Neural cell (in vitro differentiated cells): ENCODE measurements around the gene SMAGP. TPM values are rescaled to one million over a fixed set of nuclear protein-coding genes. Genes with fewer than 3 reads are reported as not detected.
"Not testable (repeated sequence)": the region's sequence is repeated elsewhere in the genome, so short reads cannot be mapped to it uniquely, and the experiment has no call there.

Source experiments
- H2AFZ ChIP-seq: fragments of 200-600, 300-800 bp; sonication (generic), shearing (Covaris generic); 2 replicates; pipeline ENCODE4 v1.6.0; 2014; ENCODE audit warnings: low read depth, mild to moderate bottlenecking, antibody characterized with exemption, low read length, moderate library complexity
- H3F3A ChIP-seq: fragments of 200-600 bp; shearing (Covaris generic); 2 replicates; pipeline ENCODE4 v1.6.1; 2016; ENCODE audit warnings: mild to moderate bottlenecking, moderate library complexity, mixed read lengths, antibody characterized with exemption, low read length; ENCODE audit not compliant: insufficient read depth, poor library complexity, severe bottlenecking
- H3K27ac ChIP-seq: fragments of 200-600, 300-800 bp; sonication (generic), shearing (Covaris generic); 2 replicates; pipeline ENCODE4 v1.5.1; 2014; ENCODE audit warnings: mild to moderate bottlenecking, low read length, moderate library complexity
- H3K27me3 ChIP-seq: fragments of 300-800, 200-600 bp; sonication (generic), shearing (Covaris generic); 2 replicates; pipeline ENCODE4 v1.6.0; 2014; ENCODE audit warnings: mild to moderate bottlenecking, low read depth, low read length, moderate library complexity; ENCODE audit not compliant: insufficient read depth
- H3K36me3 ChIP-seq: fragments of 300-800, 200-600 bp; sonication (generic), shearing (Covaris generic); 2 replicates; pipeline ENCODE4 v1.5.1; 2014; ENCODE audit warnings: mild to moderate bottlenecking, antibody characterized with exemption, low read length, moderate library complexity; ENCODE audit not compliant: insufficient read depth
- H3K4me2 ChIP-seq: fragments of 300-800, 200-600 bp; sonication (generic), shearing (Covaris generic); 2 replicates; pipeline ENCODE4 v1.6.0; 2014; ENCODE audit warnings: mild to moderate bottlenecking, low read length
- H3K4me3 ChIP-seq: fragments of 300-800, 200-600 bp; sonication (generic), shearing (Covaris generic); 2 replicates; pipeline ENCODE4 v1.5.1; 2014; ENCODE audit warnings: mild to moderate bottlenecking, low read length, moderate library complexity
- H3K79me2 ChIP-seq: fragments of 200-600 bp; shearing (Covaris generic); replicated peaks from 2 replicates; pipeline ENCODE4 v1.6.0; 2014; ENCODE audit warnings: mild to moderate bottlenecking, low read length, moderate library complexity; ENCODE audit not compliant: insufficient read depth
- H3K9ac ChIP-seq: fragments of 300-800, 200-600 bp; sonication (generic), shearing (Covaris generic); 2 replicates; pipeline ENCODE4 v1.6.1; 2016; ENCODE audit warnings: mild to moderate bottlenecking, low read length, mixed read lengths
- H3K9me2 ChIP-seq: fragments of 200-600 bp; shearing (Covaris generic); 2 replicates; pipeline ENCODE4 v1.6.1; 2016; ENCODE audit warnings: mild to moderate bottlenecking, low read length, mixed read lengths; ENCODE audit not compliant: insufficient read depth
- H3K9me3 ChIP-seq: fragments of 200-600, 300-800 bp; sonication (generic), shearing (Covaris generic); 2 replicates; pipeline ENCODE4 v1.6.1; 2016; ENCODE audit warnings: mild to moderate bottlenecking, mixed run types, low read length, moderate library complexity, mixed read lengths
- H4K20me1 ChIP-seq: fragments of 200-600 bp; shearing (Covaris generic); 2 replicates; pipeline ENCODE4 v1.6.1; 2016; ENCODE audit warnings: mild to moderate bottlenecking, mixed run types; ENCODE audit not compliant: insufficient read depth
- CTCF ChIP-seq: fragments of 450-650 bp; IDR thresholded peaks from 2 replicates; pipeline ENCODE4 v1.5.1; 2014; ENCODE audit warnings: antibody characterized with exemption, mild to moderate bottlenecking, moderate library complexity; ENCODE audit not compliant: poor library complexity, severe bottlenecking
- EP300 ChIP-seq: fragments of 450-650 bp; conservative IDR thresholded peaks from 2 replicates; pipeline ENCODE4 v1.6.1; 2014; ENCODE audit warnings: antibody characterized with exemption, mild to moderate bottlenecking, moderate library complexity; ENCODE audit not compliant: poor library complexity, severe bottlenecking
- EZH2 ChIP-seq: fragments of 200-600, 300-800 bp; shearing (Covaris generic), sonication (generic); IDR thresholded peaks from 2 replicates; pipeline ENCODE4 v1.6.1; 2014; ENCODE audit warnings: antibody characterized with exemption, low read length, borderline replicate concordance, mild to moderate bottlenecking; ENCODE audit not compliant: insufficient read depth, poor library complexity, severe bottlenecking
- MXI1 ChIP-seq: fragments of 450-650 bp; conservative IDR thresholded peaks from 2 replicates; pipeline ENCODE4 v1.6.1; 2014; ENCODE audit warnings: antibody characterized with exemption, mild to moderate bottlenecking; ENCODE audit not compliant: poor library complexity, severe bottlenecking
- POLR2AphosphoS5 ChIP-seq: IDR thresholded peaks from 2 replicates; pipeline ENCODE4 v1.6.1; 2012
- RAD21 ChIP-seq: fragments of 450-650 bp; conservative IDR thresholded peaks from 2 replicates; pipeline ENCODE4 v1.6.1; 2014; ENCODE audit warnings: antibody characterized with exemption, mild to moderate bottlenecking, moderate library complexity
- SMC3 ChIP-seq: fragments of 450-650 bp; conservative IDR thresholded peaks from 2 replicates; pipeline ENCODE4 v1.6.1; 2014; ENCODE audit warnings: antibody characterized with exemption, mild to moderate bottlenecking, moderate library complexity; ENCODE audit not compliant: poor library complexity
- TAF1 ChIP-seq: IDR thresholded peaks from 2 replicates; pipeline ENCODE4 v1.6.1; 2012; ENCODE audit warnings: low read depth
- polyA minus RNA-seq: library from RNA; depleted of rRNA, polyadenylated mRNA; stranded (reverse); fragments of >200 nt; gene quantifications from 2 replicates; pipeline ENCODE4 v1.2.3, GENCODE V29; 2014
- polyA plus RNA-seq: library from polyadenylated mRNA; depleted of rRNA; stranded (reverse); fragments of >200 nt; gene quantifications from 2 replicates; pipeline ENCODE4 v1.2.3, GENCODE V29; 2014
- TF ChIP-seq, protein P1 (sequence below): IDR thresholded peaks from 2 replicates; pipeline ENCODE4 v1.6.1; 2012; ENCODE audit warnings: borderline replicate concordance

The SMAGP gene
- polyA plus RNA-seq: not detected in 2 replicates
- polyA minus RNA-seq: not detected in 2 replicates

DNA sequence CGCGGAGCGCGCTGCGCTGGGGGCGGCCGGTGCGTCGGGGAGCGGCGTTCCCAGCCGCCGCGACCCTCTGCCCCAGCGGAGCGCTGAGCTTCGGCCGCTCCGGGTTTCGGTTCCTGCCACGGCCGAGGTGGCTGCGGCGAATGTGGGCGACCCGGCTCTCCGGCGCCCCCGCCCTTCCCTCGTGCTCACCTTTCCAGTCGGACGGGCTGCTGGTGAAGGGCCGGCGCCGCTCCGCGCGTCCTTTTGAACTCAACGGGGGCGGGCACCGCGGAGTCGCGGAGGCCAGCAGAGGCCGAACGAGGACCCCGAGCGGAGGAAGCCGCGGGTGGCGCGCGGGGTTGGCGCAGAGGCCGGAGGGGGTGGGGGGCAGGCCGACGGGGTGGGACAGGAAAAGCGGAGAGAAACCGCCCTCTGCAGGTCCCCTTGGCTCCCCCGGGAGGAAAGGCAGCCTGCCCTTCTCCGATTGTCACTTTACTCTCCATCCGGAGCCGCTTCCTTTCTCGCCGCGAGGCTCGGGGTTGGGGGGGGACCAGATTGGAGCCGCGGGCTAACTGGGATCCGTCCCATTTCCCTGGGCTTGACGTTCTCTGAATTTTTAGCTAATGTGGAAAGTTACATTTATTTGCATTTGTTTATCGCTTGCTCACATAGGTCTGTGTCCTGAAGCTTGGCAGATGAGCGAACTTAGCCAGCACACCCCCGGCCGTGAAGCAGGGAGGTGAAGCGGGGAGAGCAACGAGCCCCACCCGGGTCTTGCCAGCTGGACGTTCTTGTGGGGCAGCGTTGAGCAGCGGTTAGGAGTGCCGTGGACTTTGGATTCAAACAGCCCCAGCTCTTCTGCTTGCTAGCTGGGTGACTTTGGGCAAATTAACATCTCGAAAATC is at the start of gene SMAGP:
SMAGP (minus strand) TSS at position 349 of the 884 bp plus-strand sequence. CDS start 1,137 bp downstream, outside the sequence.
- Histone ChIP-seq H3K36me3 (no peaks in the 10 kb centered on the region), H3K9me3 (no peaks in the 10 kb centered on the region), H3K27me3 (peaks cover 29% of the 10 kb centered on the region), H3K9ac (peak within 1 kb of the TSS; percentile 39), H3K9me2 (no peaks in the 10 kb centered on the region), H4K20me1 (no peaks in the 10 kb centered on the region), H3K27ac (no peak within 1 kb of the TSS), H3K4me3 (peak within 1 kb of the TSS; percentile 79), H3K4me2 (no peak within 1 kb of the TSS), H2AFZ (peak within 1 kb of the TSS; percentile 27), H3K79me2 (no peaks in the 10 kb centered on the region), H3F3A (no peaks in the 10 kb centered on the region)
- TF ChIP-seq SMC3: no peak
- no peak for TF ChIP-seq TAF1
- TF ChIP-seq CTCF: no peak
- TF ChIP-seq MXI1: no peak
- no peak for TF ChIP-seq EZH2
- TF ChIP-seq, protein P1, sequence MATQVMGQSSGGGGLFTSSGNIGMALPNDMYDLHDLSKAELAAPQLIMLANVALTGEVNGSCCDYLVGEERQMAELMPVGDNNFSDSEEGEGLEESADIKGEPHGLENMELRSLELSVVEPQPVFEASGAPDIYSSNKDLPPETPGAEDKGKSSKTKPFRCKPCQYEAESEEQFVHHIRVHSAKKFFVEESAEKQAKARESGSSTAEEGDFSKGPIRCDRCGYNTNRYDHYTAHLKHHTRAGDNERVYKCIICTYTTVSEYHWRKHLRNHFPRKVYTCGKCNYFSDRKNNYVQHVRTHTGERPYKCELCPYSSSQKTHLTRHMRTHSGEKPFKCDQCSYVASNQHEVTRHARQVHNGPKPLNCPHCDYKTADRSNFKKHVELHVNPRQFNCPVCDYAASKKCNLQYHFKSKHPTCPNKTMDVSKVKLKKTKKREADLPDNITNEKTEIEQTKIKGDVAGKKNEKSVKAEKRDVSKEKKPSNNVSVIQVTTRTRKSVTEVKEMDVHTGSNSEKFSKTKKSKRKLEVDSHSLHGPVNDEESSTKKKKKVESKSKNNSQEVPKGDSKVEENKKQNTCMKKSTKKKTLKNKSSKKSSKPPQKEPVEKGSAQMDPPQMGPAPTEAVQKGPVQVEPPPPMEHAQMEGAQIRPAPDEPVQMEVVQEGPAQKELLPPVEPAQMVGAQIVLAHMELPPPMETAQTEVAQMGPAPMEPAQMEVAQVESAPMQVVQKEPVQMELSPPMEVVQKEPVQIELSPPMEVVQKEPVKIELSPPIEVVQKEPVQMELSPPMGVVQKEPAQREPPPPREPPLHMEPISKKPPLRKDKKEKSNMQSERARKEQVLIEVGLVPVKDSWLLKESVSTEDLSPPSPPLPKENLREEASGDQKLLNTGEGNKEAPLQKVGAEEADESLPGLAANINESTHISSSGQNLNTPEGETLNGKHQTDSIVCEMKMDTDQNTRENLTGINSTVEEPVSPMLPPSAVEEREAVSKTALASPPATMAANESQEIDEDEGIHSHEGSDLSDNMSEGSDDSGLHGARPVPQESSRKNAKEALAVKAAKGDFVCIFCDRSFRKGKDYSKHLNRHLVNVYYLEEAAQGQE: no peak
- no peak for TF ChIP-seq RAD21
- TF ChIP-seq EP300: no peak
- TF ChIP-seq POLR2AphosphoS5: no peak

GRCh38 chr12:51318846-51319599 is 48.8 kb upstream of the SMAGP start:
- Histone ChIP-seq H4K20me1 (no peaks in the 10 kb centered on the region), H3K9ac (no peak overlapping the region), H3F3A (no peaks in the 10 kb centered on the region), H3K36me3 (no peaks in the 10 kb centered on the region), H2AFZ (no peak overlapping the region), H3K79me2 (no peaks in the 10 kb centered on the region), H3K27me3 (no peaks in the 10 kb centered on the region), H3K9me3 (no peaks in the 10 kb centered on the region), H3K4me3 (no peak overlapping the region), H3K4me2 (no peak overlapping the region), H3K9me2 (no peaks in the 10 kb centered on the region), H3K27ac (no peak overlapping the region)
- TF ChIP-seq CTCF (no peak), EZH2 (no peak), RAD21 (no peak), TAF1 (no peak)

DNA sequence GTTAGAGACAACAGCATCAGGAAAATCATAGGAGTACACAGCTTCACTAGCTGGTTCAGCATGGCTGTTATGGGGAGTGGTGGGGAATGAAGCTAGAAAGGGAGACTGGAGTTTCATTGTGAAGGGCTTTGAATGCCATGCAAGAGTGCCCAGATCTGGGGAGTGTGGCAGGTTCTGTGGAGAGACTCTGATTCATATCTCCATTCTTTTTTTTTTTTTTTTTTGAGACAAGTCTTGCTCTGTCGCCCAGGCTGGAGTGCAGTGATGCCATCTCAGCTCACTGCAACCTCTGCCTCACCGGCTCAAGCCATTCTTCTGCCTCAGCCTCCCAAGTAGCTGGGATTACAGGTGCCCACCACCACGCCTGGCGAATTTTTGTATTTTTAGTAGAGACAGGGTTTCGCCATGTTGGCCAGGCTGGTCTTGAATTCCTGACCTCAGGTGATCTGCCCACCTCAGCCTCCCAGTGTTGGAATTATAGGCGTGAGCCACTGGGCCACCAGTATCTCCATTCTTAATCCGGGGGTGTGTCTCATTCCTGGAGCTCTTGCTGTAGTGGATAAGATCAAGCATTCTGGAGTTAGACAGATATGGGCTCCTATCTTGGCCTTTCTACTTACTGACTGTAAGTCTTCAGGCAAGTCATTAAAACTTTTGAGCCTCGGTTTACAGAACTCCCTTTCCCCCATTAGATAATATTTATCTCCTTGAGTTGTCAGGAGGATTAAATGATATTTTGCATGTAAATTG is 48.0 kb upstream of the SMAGP start:
- H3K27me3 ChIP-seq, H4K20me1 ChIP-seq, H3K36me3 ChIP-seq, H3K4me3 ChIP-seq, H3K9ac ChIP-seq, H3K4me2 ChIP-seq, H3K9me3 ChIP-seq, H3K27ac ChIP-seq, H3K9me2 ChIP-seq, H2AFZ ChIP-seq, H3K79me2 ChIP-seq, H3F3A ChIP-seq: not testable (repeated sequence)
